HFFc6 (cell line): ENCODE results near the gene BCDIN3D. TPM values are rescaled to one million over a fixed set of nuclear protein-coding genes. Genes with fewer than 3 reads are reported as not detected.

Experiments used
- DNase-seq: peaks from one replicate; pipeline ENCODE4 v3.0.0-alpha.2; 2018
- H3K27ac Mint-ChIP-seq: 2 replicates; pipeline ENCODE4 v1.8.0; 2020; ENCODE audit warnings: mild to moderate bottlenecking, mixed read lengths
- H3K27me3 Mint-ChIP-seq: 2 replicates; pipeline ENCODE4 v1.8.0; 2021; ENCODE audit warnings: mild to moderate bottlenecking, moderate library complexity, mixed read lengths; ENCODE audit not compliant: insufficient read depth
- H3K36me3 Mint-ChIP-seq: 2 replicates; pipeline ENCODE4 v1.8.0; 2021; ENCODE audit warnings: low read depth, mixed read lengths
- H3K4me1 Mint-ChIP-seq: 2 replicates; pipeline ENCODE4 v1.8.0; 2020; ENCODE audit warnings: low read depth, mixed read lengths
- H3K4me3 Mint-ChIP-seq: 2 replicates; pipeline ENCODE4 v1.8.0; 2020; ENCODE audit warnings: mild to moderate bottlenecking, moderate library complexity, mixed read lengths
- H3K9me3 Mint-ChIP-seq: 2 replicates; pipeline ENCODE4 v1.8.0; 2020; ENCODE audit warnings: mild to moderate bottlenecking, mixed read lengths
- total RNA-seq, 6 experiments: library from RNA; stranded (reverse); fragmentation: NEBNext Ultra II Directional; extraction: Animal tissue kit (Norgen Biotek cat#: 25700); gene quantifications; 2 replicates in 1 of 6; 3 replicates in 5 of 6; pipeline ENCODE4 v1.2.3, GENCODE V29; 2021
- TF ChIP-seq, protein P1 (sequence below): fragments of 200-600 bp; sonication (generic); IDR thresholded peaks from 2 replicates; pipeline ENCODE4 v1.5.0; 2021; ENCODE audit warnings: antibody characterized with exemption, mild to moderate bottlenecking

The BCDIN3D gene
- total RNA-seq, 6 experiments from 2014 or later, result 1.5 to 2.9 (median 2.0) TPM

GRCh38 chr12:49878021-49878420, 35.1 kb upstream of the BCDIN3D start:
- no peak for DNase-seq
- no peak overlapping the region for H3K27ac Mint-ChIP-seq
- peaks cover 24% of the 10 kb centered on the region for H3K9me3 Mint-ChIP-seq
- no peaks in the 10 kb centered on the region for H3K36me3 Mint-ChIP-seq
- peaks cover 10% of the 10 kb centered on the region for H3K27me3 Mint-ChIP-seq
- H3K4me3 Mint-ChIP-seq, result no peak overlapping the region
- TF ChIP-seq, protein P1, sequence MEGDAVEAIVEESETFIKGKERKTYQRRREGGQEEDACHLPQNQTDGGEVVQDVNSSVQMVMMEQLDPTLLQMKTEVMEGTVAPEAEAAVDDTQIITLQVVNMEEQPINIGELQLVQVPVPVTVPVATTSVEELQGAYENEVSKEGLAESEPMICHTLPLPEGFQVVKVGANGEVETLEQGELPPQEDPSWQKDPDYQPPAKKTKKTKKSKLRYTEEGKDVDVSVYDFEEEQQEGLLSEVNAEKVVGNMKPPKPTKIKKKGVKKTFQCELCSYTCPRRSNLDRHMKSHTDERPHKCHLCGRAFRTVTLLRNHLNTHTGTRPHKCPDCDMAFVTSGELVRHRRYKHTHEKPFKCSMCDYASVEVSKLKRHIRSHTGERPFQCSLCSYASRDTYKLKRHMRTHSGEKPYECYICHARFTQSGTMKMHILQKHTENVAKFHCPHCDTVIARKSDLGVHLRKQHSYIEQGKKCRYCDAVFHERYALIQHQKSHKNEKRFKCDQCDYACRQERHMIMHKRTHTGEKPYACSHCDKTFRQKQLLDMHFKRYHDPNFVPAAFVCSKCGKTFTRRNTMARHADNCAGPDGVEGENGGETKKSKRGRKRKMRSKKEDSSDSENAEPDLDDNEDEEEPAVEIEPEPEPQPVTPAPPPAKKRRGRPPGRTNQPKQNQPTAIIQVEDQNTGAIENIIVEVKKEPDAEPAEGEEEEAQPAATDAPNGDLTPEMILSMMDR, result no peak
- peaks cover 12% of the 10 kb centered on the region for H3K4me1 Mint-ChIP-seq

DNA sequence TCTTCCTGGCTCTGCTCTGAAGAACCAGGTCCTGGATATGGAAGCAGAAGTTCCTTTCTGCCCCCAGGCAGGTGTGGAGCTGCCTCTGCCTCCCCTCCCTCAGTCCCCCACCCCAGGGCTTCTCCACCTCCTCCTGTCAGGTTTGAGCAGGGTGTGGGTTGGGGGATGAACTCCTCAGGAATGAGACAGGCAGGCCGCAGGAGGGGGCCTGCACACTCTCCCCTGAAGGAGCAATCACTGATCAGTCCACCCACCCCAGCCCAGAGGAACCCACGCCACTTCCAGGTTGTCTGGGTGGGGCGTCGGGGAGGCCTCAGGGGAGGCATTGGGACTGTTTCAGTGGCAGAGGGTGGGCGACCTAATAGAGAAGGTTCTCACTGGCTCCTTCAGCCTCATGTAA, 34.2 kb upstream of the BCDIN3D start:
- Mint-ChIP-seq H3K36me3 (no peaks in the 10 kb centered on the region), H3K27ac (no peak overlapping the region), H3K4me3 (no peak overlapping the region), H3K9me3 (peaks cover 24% of the 10 kb centered on the region), H3K27me3 (peaks cover 7% of the 10 kb centered on the region; the same call in 1 of the 2 replicates), H3K4me1 (peaks cover 22% of the 10 kb centered on the region)
- no peak for DNase-seq
- TF ChIP-seq, protein P1, result no peak

DNA sequence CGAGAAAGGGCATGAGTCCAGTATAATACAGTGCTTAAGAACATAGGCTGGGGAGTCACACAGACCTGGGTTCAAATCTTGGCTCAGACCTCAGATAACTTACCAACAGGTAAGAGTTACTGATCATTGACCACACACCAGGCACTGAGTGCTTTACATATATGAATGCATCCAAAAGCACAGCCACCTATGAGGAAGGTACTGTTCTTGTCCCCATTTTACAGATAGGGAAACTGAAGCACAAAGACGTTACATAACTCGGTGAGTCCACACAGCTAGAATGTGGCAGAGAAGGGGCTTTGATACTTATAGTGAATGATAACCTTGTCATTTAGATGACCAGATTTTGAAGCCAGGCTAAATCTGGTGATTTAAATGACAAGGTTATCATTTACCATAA, 33.2 kb upstream of the BCDIN3D start:
- no peak for DNase-seq
- H3K36me3 Mint-ChIP-seq, result no peaks in the 10 kb centered on the region
- no peak overlapping the region for H3K4me3 Mint-ChIP-seq
- no peak overlapping the region for H3K27ac Mint-ChIP-seq
- H3K4me1 Mint-ChIP-seq, result peaks cover 28% of the 10 kb centered on the region
- TF ChIP-seq, protein P1, result no peak
- peaks cover 24% of the 10 kb centered on the region for H3K9me3 Mint-ChIP-seq
- peaks cover 7% of the 10 kb centered on the region; the same call in 1 of the 2 replicates for H3K27me3 Mint-ChIP-seq

GRCh38 chr12:49875115-49875720, 32.3 kb upstream of the BCDIN3D start:
- peaks cover 18% of the 10 kb centered on the region for H3K9me3 Mint-ChIP-seq
- no peak overlapping the region for H3K27ac Mint-ChIP-seq
- no peaks in the 10 kb centered on the region for H3K36me3 Mint-ChIP-seq
- no peak overlapping the region for H3K4me3 Mint-ChIP-seq
- peaks cover 31% of the 10 kb centered on the region for H3K4me1 Mint-ChIP-seq
- peaks cover 8% of the 10 kb centered on the region; the same call in 1 of the 2 replicates for H3K27me3 Mint-ChIP-seq
- DNase-seq, result no peak
- TF ChIP-seq, protein P1, result no peak

- no peaks in the 10 kb centered on the region for H3K36me3 Mint-ChIP-seq
- H3K27me3 Mint-ChIP-seq, result peaks cover 8% of the 10 kb centered on the region; the same call in 1 of the 2 replicates
- TF ChIP-seq, protein P1, result no peak
- H3K4me1 Mint-ChIP-seq, result peaks cover 40% of the 10 kb centered on the region
- no peak overlapping the region for H3K27ac Mint-ChIP-seq
- peaks cover 9% of the 10 kb centered on the region for H3K9me3 Mint-ChIP-seq
- DNase-seq, result no peak
- H3K4me3 Mint-ChIP-seq, result no peak overlapping the region
These were observed 31.4 kb upstream of the BCDIN3D start for GRCh38 chr12:49874142-49874897.
